ENCODE measurements around the gene FYCO1. TPM values are rescaled to one million over a fixed set of nuclear protein-coding genes. Genes with fewer than 3 reads are reported as not detected.

The FYCO1 gene
- total and polyA plus RNA-seq, 7 experiments from 2014 or later, result 0.95 to 27.5 (median 21.5) TPM

DNA sequence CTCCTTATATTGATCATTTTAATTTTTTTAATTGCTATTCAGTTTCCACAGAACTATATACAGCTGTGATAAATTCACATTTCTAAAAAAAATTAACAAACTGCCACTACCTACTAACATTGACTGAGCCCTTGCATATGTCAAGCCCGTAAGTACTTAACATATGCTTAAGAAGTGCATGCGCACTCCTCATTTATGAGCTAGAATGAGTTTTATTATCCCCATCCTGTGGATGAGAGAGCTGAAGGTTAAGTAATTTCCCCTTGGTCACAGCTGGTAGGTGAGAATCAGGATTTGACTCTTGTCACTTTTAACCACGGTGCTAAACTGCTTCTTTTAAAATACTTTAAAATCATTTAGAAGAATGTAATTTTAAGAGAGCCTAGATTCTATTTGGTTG lies 26.5 kb downstream of the FYCO1 start:
- Mint-ChIP-seq H3K36me3 (peaks cover 24 to 77% (median 55%) of the 10 kb centered on the region in 5 donors), H3K4me1 (peaks cover 8 to 83% (median 20%) of the 10 kb centered on the region in 7 donors), H3K4me3 (no peak overlapping the region), H3K27me3 (no peaks in the 10 kb centered on the region), H3K27ac (no peak overlapping the region), H3K9me3 (no peaks in the 10 kb centered on the region)
- no peak overlapping the region for H3K4me3 ChIP-seq (ENCODE audit: low read length)
- intact Hi-C loops (cut with micrococcal nuclease), result no loop called here
- H3K27ac ChIP-seq (ENCODE audit: low read depth, low read length), result no peak overlapping the region
- no peaks in the 10 kb centered on the region for H3K9me3 ChIP-seq (ENCODE audit: control insufficient read depth in 2 of 3, low read length in 3 of 3)
- H3K36me3 ChIP-seq (ENCODE audit: control insufficient read depth in 2 of 3, insufficient read depth in 3 of 3, low read length in 3 of 3), result peaks cover 17 to 75% (median 30%) of the 10 kb centered on the region in 3 experiments
- DNase-seq, result no peak
- CTCF ChIA-PET, result interaction anchor here (0.7 to 2.1 kb wide), 5 partner anchors 8 to 110 kb away, joined by 3 to 6 read pairs (median 4); no protein-coding TSS in a partner anchor
- H3K4me1 ChIP-seq (ENCODE audit: control insufficient read depth in 2 of 2, insufficient read depth in 2 of 2, low read length in 2 of 2), result peaks cover 9 to 99% of the 10 kb centered on the region in 2 donors
- no peaks in the 10 kb centered on the region for H3K27me3 ChIP-seq (ENCODE audit: control insufficient read depth in 2 of 2, insufficient read depth in 2 of 2, low read length in 2 of 2)
- ATAC-seq, result no peak
- POLR2A ChIA-PET, result interaction anchor here (0.6 to 1.3 kb wide), 4 partner anchors 11 to 37 kb away, joined by 3 to 4 read pairs (median 4); no protein-coding TSS in a partner anchor

DNA sequence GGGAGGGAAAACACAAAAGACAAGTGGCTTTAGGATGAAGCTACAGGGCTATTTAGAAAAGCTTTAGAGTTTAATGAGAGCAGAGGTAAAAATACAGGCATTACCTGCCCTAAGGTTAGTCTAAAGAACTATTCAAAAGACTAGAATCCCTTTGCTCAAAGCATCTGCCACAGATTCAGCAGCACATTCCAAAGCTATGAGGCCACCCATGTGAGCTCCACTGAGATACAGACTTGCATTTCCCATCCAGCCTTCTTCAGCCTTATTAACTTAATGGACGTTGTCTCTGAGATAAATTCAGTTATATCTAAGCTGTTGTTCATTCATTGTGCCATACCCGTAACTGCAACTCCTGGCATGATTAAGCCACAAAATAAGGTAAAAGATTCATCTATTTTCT lies 26.9 kb downstream of the FYCO1 start:
- H3K36me3 Mint-ChIP-seq, result peaks cover 24 to 80% (median 60%) of the 10 kb centered on the region in 5 donors
- peak overlapping the region in 1 of 9 donors; percentile 74 for H3K27ac Mint-ChIP-seq
- CTCF ChIA-PET, result interaction anchor here (0.6 to 2.1 kb wide), 6 partner anchors 9 to 112 kb away, joined by 3 to 6 read pairs (median 4); no protein-coding TSS in a partner anchor
- no peaks in the 10 kb centered on the region for H3K27me3 ChIP-seq (ENCODE audit: control insufficient read depth in 2 of 2, insufficient read depth in 2 of 2, low read length in 2 of 2)
- H3K9me3 ChIP-seq (ENCODE audit: control insufficient read depth in 2 of 3, low read length in 3 of 3), result no peaks in the 10 kb centered on the region
- no peak for ATAC-seq
- no peaks in the 10 kb centered on the region for H3K27me3 Mint-ChIP-seq
- POLR2A ChIA-PET, result interaction anchor here (0.9 to 1.3 kb wide), 3 partner anchors 11 to 28 kb away, joined by 3 to 4 read pairs (median 4); no protein-coding TSS in a partner anchor
- H3K4me3 ChIP-seq (ENCODE audit: low read length), result no peak overlapping the region
- no peak overlapping the region for H3K4me3 Mint-ChIP-seq
- H3K27ac ChIP-seq (ENCODE audit: low read depth, low read length), result no peak overlapping the region
- peaks cover 9 to 99% of the 10 kb centered on the region in 2 donors for H3K4me1 ChIP-seq (ENCODE audit: control insufficient read depth in 2 of 2, insufficient read depth in 2 of 2, low read length in 2 of 2)
- DNase-seq, result no peak
- intact Hi-C loops (cut with micrococcal nuclease), result no loop called here
- no peaks in the 10 kb centered on the region for H3K9me3 Mint-ChIP-seq
- H3K36me3 ChIP-seq (ENCODE audit: control insufficient read depth in 2 of 3, insufficient read depth in 3 of 3, low read length in 3 of 3), result peaks cover 17 to 75% (median 34%) of the 10 kb centered on the region in 3 experiments
- peaks cover 8 to 85% (median 20%) of the 10 kb centered on the region in 7 donors for H3K4me1 Mint-ChIP-seq

GRCh38 chr3:45968149-45968548 lies 27.5 kb downstream of the FYCO1 start:
- Histone ChIP-seq H3K9me3 (ENCODE audit: control insufficient read depth in 2 of 3, low read length in 3 of 3) (no peaks in the 10 kb centered on the region), H3K4me1 (ENCODE audit: control insufficient read depth in 2 of 2, insufficient read depth in 2 of 2, low read length in 2 of 2) (peaks cover 9 to 99% of the 10 kb centered on the region in 2 donors), H3K4me3 (ENCODE audit: low read length) (no peak overlapping the region), H3K36me3 (ENCODE audit: control insufficient read depth in 2 of 3, insufficient read depth in 3 of 3, low read length in 3 of 3) (peaks cover 17 to 80% (median 37%) of the 10 kb centered on the region in 3 experiments), H3K27ac (ENCODE audit: low read depth, low read length) (no peak overlapping the region), H3K27me3 (ENCODE audit: control insufficient read depth in 2 of 2, insufficient read depth in 2 of 2, low read length in 2 of 2) (no peaks in the 10 kb centered on the region)
- peaks cover 8 to 85% (median 20%) of the 10 kb centered on the region in 7 donors for H3K4me1 Mint-ChIP-seq
- no peaks in the 10 kb centered on the region for H3K9me3 Mint-ChIP-seq
- peaks cover 26 to 81% (median 60%) of the 10 kb centered on the region in 5 donors for H3K36me3 Mint-ChIP-seq
- ChIA-PET POLR2A (interaction anchor here (1.2 to 1.5 kb wide), 3 partner anchors 8 to 28 kb away, joined by 4 to 6 read pairs (median 4); no protein-coding TSS in a partner anchor), CTCF (interaction anchor here (0.6 to 2.1 kb wide), 5 partner anchors 9 to 112 kb away, joined by 3 to 6 read pairs (median 3); no protein-coding TSS in a partner anchor)
- DNase-seq (no peak), ATAC-seq (no peak)
- no peak overlapping the region for H3K4me3 Mint-ChIP-seq
- no peaks in the 10 kb centered on the region for H3K27me3 Mint-ChIP-seq
- H3K27ac Mint-ChIP-seq, result peak overlapping the region in 2 of 9 donors; percentile 74 to 77
- intact Hi-C loops (cut with micrococcal nuclease), result no loop called here

GRCh38 chr3:45967724-45968123 lies 27.9 kb downstream of the FYCO1 start:
- H3K4me3 Mint-ChIP-seq, result peak overlapping the region in 1 of 10 donors; percentile 62
- no peaks in the 10 kb centered on the region for H3K27me3 Mint-ChIP-seq
- peaks cover 28 to 78% (median 63%) of the 10 kb centered on the region in 5 donors for H3K36me3 Mint-ChIP-seq
- H3K4me1 Mint-ChIP-seq, result peaks cover 8 to 85% (median 20%) of the 10 kb centered on the region in 7 donors
- Histone ChIP-seq H3K9me3 (ENCODE audit: control insufficient read depth in 2 of 3, low read length in 3 of 3) (no peaks in the 10 kb centered on the region), H3K27ac (ENCODE audit: low read depth, low read length) (no peak overlapping the region), H3K4me3 (ENCODE audit: low read length) (no peak overlapping the region), H3K36me3 (ENCODE audit: control insufficient read depth in 2 of 3, insufficient read depth in 3 of 3, low read length in 3 of 3) (peaks cover 17 to 80% (median 37%) of the 10 kb centered on the region in 3 experiments), H3K4me1 (ENCODE audit: control insufficient read depth in 2 of 2, insufficient read depth in 2 of 2, low read length in 2 of 2) (peaks cover 9 to 99% of the 10 kb centered on the region in 2 donors), H3K27me3 (ENCODE audit: control insufficient read depth in 2 of 2, insufficient read depth in 2 of 2, low read length in 2 of 2) (no peaks in the 10 kb centered on the region)
- POLR2A ChIA-PET, result interaction anchor here (1.5 kb wide), 1 partner anchor 8 kb away, joined by 6 read pairs; no protein-coding TSS in a partner anchor
- no peaks in the 10 kb centered on the region for H3K9me3 Mint-ChIP-seq
- no peak for DNase-seq
- intact Hi-C loops (cut with micrococcal nuclease), result no loop called here
- H3K27ac Mint-ChIP-seq, result peak overlapping the region in 1 of 9 donors; percentile 77
- no peak for ATAC-seq
- CTCF ChIA-PET, result interaction anchor here (0.9 to 2.1 kb wide), 2 partner anchors 112 to 113 kb away, joined by 3 to 6 read pairs; no protein-coding TSS in a partner anchor

DNA sequence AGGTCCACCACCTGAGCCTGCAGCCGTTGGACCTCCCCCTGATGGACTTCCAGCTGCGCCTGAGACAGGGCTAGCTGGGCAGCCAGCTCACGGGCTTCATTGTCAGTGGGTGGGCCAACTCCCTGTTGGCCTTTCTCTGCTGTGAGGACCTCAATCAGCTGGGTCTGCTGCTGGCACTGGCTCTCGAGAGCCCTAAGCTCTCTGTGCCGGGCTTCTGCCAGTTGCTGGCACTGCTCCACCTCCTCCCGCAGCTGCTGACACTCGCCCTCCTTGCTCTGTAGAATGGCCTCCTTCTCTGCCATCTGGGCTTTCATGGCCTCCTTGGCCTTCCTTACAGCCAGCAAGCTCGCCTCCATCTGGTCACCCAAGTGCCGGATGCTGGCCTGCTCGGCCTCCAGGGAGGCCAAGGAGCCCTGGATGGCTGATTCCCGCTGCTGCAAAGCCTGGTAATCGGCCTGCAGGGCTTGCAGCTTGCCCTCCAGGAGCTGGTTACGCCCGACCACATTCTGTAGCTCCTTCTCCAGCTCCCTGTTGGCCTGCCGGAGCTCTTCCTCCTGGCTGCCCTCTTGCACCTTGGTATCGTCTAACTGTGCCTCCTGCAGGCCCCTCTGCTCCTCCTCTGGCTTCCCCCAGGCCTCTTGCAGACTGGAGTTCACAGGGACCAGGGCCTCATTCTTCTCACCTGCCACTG lies 28.5 kb downstream of the FYCO1 start:
- CTCF ChIA-PET, result interaction anchor here (0.6 to 6.3 kb wide), 3 partner anchors 95 to 112 kb away, joined by 3 to 48 read pairs (median 6); no protein-coding TSS in a partner anchor
- H3K4me1 Mint-ChIP-seq, result peaks cover 8 to 87% (median 20%) of the 10 kb centered on the region in 7 donors
- H3K9me3 Mint-ChIP-seq, result no peaks in the 10 kb centered on the region
- no peak for ATAC-seq
- no peak overlapping the region for H3K4me3 ChIP-seq (ENCODE audit: low read length)
- no peak overlapping the region for H3K27ac ChIP-seq (ENCODE audit: low read depth, low read length)
- peak overlapping the region in 1 of 9 donors; percentile 77 for H3K27ac Mint-ChIP-seq
- peak overlapping the region in 3 of 10 donors; percentile 8 to 62 (median 56) for H3K4me3 Mint-ChIP-seq
- POLR2A ChIA-PET, result interaction anchor here (1.5 kb wide), 1 partner anchor 9 kb away, joined by 6 read pairs; no protein-coding TSS in a partner anchor
- H3K27me3 Mint-ChIP-seq, result no peaks in the 10 kb centered on the region
- H3K27me3 ChIP-seq (ENCODE audit: control insufficient read depth in 2 of 2, insufficient read depth in 2 of 2, low read length in 2 of 2), result no peaks in the 10 kb centered on the region
- H3K36me3 Mint-ChIP-seq, result peaks cover 28 to 80% (median 64%) of the 10 kb centered on the region in 5 donors
- H3K36me3 ChIP-seq (ENCODE audit: control insufficient read depth in 2 of 3, insufficient read depth in 3 of 3, low read length in 3 of 3), result peaks cover 17 to 84% (median 34%) of the 10 kb centered on the region in 3 experiments
- no peaks in the 10 kb centered on the region for H3K9me3 ChIP-seq (ENCODE audit: control insufficient read depth in 2 of 3, low read length in 3 of 3)
- DNase-seq, result no peak
- peaks cover 9 to 99% of the 10 kb centered on the region in 2 donors for H3K4me1 ChIP-seq (ENCODE audit: control insufficient read depth in 2 of 2, insufficient read depth in 2 of 2, low read length in 2 of 2)
- intact Hi-C loops (cut with micrococcal nuclease), result no loop called here

GRCh38 chr3:45966371-45966791 lies 29.2 kb downstream of the FYCO1 start:
- no peak for ATAC-seq
- Mint-ChIP-seq H3K9me3 (no peaks in the 10 kb centered on the region), H3K27ac (peak overlapping the region in 1 of 9 donors; percentile 79), H3K27me3 (no peaks in the 10 kb centered on the region), H3K36me3 (peaks cover 28 to 80% (median 64%) of the 10 kb centered on the region in 5 donors), H3K4me3 (peak overlapping the region in 1 of 10 donors; percentile 57), H3K4me1 (peaks cover 8 to 87% (median 20%) of the 10 kb centered on the region in 7 donors)
- Histone ChIP-seq H3K36me3 (ENCODE audit: control insufficient read depth in 2 of 3, insufficient read depth in 3 of 3, low read length in 3 of 3) (peaks cover 22 to 92% (median 34%) of the 10 kb centered on the region in 3 experiments), H3K4me1 (ENCODE audit: control insufficient read depth in 2 of 2, insufficient read depth in 2 of 2, low read length in 2 of 2) (peaks cover 9 to 98% of the 10 kb centered on the region in 2 donors), H3K27me3 (ENCODE audit: control insufficient read depth in 2 of 2, insufficient read depth in 2 of 2, low read length in 2 of 2) (no peaks in the 10 kb centered on the region), H3K4me3 (ENCODE audit: low read length) (no peak overlapping the region), H3K9me3 (ENCODE audit: control insufficient read depth in 2 of 3, low read length in 3 of 3) (no peaks in the 10 kb centered on the region), H3K27ac (ENCODE audit: low read depth, low read length) (no peak overlapping the region)
- ChIA-PET POLR2A (interaction anchor here (0.6 to 1.5 kb wide), 3 partner anchors 10 to 98 kb away, joined by 3 to 6 read pairs (median 3); no protein-coding TSS in a partner anchor), CTCF (interaction anchor here (6.3 kb wide), 1 partner anchor 111 kb away, joined by 48 read pairs; no protein-coding TSS in a partner anchor)
- intact Hi-C loops (cut with micrococcal nuclease), result no loop called here
- DNase-seq, result no peak

Data from naive thymus-derived CD4-positive, alpha-beta T cell (primary cell).